GM12892 (cell line): ENCODE results near the gene EEF1AKMT4.

Experiments
- POLR2A ChIP-seq: IDR thresholded peaks from 2 replicates; pipeline ENCODE4 v1.6.1; 2011; ENCODE audit warnings: low read depth, low read length, control low read depth
- POLR2AphosphoS5 ChIP-seq: IDR thresholded peaks from 2 replicates; pipeline ENCODE4 v1.6.1; 2011; ENCODE audit warnings: low read depth, low read length, control low read depth

- no peak for TF ChIP-seq POLR2AphosphoS5
- no peak for TF ChIP-seq POLR2A
These were observed 14.0 kb upstream of the EEF1AKMT4 start for GRCh38 chr3:184235381-184236032.
